Calu3 (cell line): Measurements from ENCODE around the gene SSPN. TPM values are rescaled to one million over a fixed set of nuclear protein-coding genes. Genes with fewer than 3 reads are reported as not detected.

Experiments used
- BruUV-seq: library from RNA; stranded (reverse); fragments of 400-500 nt; replicated peaks from 2 replicates; lab custom pipeline; 2021; lab: Mats Ljungman, UMichigan
- CTCF ChIA-PET: fragments of 300-600 bp; sonication (Branson Sonifier 250); formaldehyde crosslinking; loops from one replicate; lab custom pipeline; 2022; ENCODE audit warnings: antibody characterized with exemption; lab: Charles Lee
- DNase-seq: peaks from one replicate; pipeline ENCODE4 v3.0.0; 2022
- H3K27ac Mint-ChIP-seq: one replicate; pipeline ENCODE4 v1.8.0; 2022; ENCODE audit warnings: mixed read lengths; ENCODE audit not compliant: unreplicated experiment
- H3K27me3 Mint-ChIP-seq: one replicate; pipeline ENCODE4 v1.8.0; 2022; ENCODE audit warnings: mixed read lengths; ENCODE audit not compliant: unreplicated experiment
- H3K36me3 Mint-ChIP-seq: one replicate; pipeline ENCODE4 v1.8.0; 2022; ENCODE audit warnings: mild to moderate bottlenecking, moderate library complexity, mixed read lengths; ENCODE audit not compliant: insufficient read depth, unreplicated experiment
- H3K4me1 Mint-ChIP-seq: one replicate; pipeline ENCODE4 v1.8.0; 2022; ENCODE audit warnings: mild to moderate bottlenecking, low read depth, mixed read lengths; ENCODE audit not compliant: unreplicated experiment
- H3K4me3 Mint-ChIP-seq: one replicate; pipeline ENCODE4 v1.8.0; 2022; ENCODE audit warnings: mild to moderate bottlenecking, low read depth, moderate library complexity, mixed read lengths; ENCODE audit not compliant: unreplicated experiment
- H3K9me3 Mint-ChIP-seq: one replicate; pipeline ENCODE4 v1.8.0; 2022; ENCODE audit warnings: low read depth, mixed read lengths; ENCODE audit not compliant: unreplicated experiment
- CTCF ChIP-seq: fragments of 200-600 bp; IDR thresholded peaks from one replicate; pipeline ENCODE4 v1.8.0; 2022; ENCODE audit warnings: antibody characterized with exemption; ENCODE audit not compliant: unreplicated experiment
- intact Hi-C: fragments of 100-400 bp; cut with micrococcal nuclease; formaldehyde crosslinking; loops from one replicate; pipeline ENCODE4 v1.10.0; 2022; ENCODE audit not compliant: unreplicated experiment
- total RNA-seq: library from RNA; stranded (reverse); gene quantifications from 2 replicates; pipeline ENCODE4 v1.2.3, GENCODE V29; 2022

The SSPN gene
- total RNA-seq, 1 experiment from 2014 or later, result 8.9 TPM

DNA sequence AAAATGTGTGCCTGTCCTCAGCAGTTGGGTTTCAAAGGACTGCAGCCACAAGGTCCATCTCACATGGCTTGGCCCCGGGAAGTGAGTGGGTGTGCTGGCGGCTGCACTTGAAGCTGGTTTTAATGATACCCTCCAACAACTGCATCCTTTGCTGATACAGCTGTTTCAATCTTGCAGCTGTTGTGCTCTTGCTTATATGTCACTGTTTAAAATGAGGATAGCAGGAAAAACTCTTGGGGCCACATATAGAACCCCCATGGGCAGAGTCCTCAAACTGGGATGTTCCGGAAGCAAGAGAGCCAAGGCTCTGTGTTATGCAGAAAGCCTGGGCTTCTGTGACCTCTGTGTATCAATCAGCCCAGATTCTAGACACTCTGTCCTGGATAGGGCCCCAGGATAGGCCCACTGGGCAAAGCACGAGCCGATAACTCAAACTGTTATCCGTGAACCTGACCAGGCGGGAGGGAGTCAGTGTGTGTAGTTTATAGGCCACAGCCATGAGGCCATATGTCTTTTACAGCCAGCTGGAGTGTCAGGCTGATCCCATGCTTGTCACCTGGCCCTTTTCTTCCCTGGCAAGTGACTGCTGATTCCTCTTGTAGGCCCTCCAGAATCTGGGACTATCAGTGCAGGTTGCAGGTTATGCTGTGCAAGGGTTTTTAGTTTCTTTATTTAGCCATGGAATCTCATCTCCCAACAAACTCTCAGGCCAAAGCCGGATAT lies 74.3 kb downstream of the SSPN start:
- no peak for DNase-seq
- Mint-ChIP-seq H3K36me3 (peaks cover 27% of the 10 kb centered on the region), H3K27me3 (no peaks in the 10 kb centered on the region), H3K4me1 (peaks cover 46% of the 10 kb centered on the region), H3K4me3 (no peak overlapping the region), H3K9me3 (no peaks in the 10 kb centered on the region), H3K27ac (peak overlapping the region; percentile 70)
- CTCF ChIA-PET, result interaction anchor here (1.0 to 1.8 kb wide), 2 partner anchors 9 to 30 kb away, joined by 3 to 7 read pairs; no protein-coding TSS in a partner anchor
- no TSS peak for BruUV-seq
- TF ChIP-seq CTCF, result no peak
- intact Hi-C loops, result loop anchor here (5.0 kb wide), 1 partner anchor 133 kb away; no protein-coding TSS in a partner anchor

GRCh38 chr12:26271024-26271423 lies 75.7 kb downstream of the SSPN start:
- H3K36me3 Mint-ChIP-seq, result peaks cover 31% of the 10 kb centered on the region
- H3K9me3 Mint-ChIP-seq, result no peaks in the 10 kb centered on the region
- no TSS peak for BruUV-seq
- H3K4me1 Mint-ChIP-seq, result peaks cover 54% of the 10 kb centered on the region
- H3K27ac Mint-ChIP-seq, result peak overlapping the region; percentile 70
- DNase-seq, result no peak
- CTCF ChIA-PET, result interaction anchor here (1.2 to 1.3 kb wide), 2 partner anchors 24 to 146 kb away, joined by 3 to 4 read pairs; partner anchors contain the start of gene BHLHE41
- TF ChIP-seq CTCF, result no peak
- H3K27me3 Mint-ChIP-seq, result no peaks in the 10 kb centered on the region
- intact Hi-C loops, result loop anchor here (5.0 kb wide), 1 partner anchor 131 kb away; no protein-coding TSS in a partner anchor
- H3K4me3 Mint-ChIP-seq, result peak overlapping the region; percentile 9

DNA sequence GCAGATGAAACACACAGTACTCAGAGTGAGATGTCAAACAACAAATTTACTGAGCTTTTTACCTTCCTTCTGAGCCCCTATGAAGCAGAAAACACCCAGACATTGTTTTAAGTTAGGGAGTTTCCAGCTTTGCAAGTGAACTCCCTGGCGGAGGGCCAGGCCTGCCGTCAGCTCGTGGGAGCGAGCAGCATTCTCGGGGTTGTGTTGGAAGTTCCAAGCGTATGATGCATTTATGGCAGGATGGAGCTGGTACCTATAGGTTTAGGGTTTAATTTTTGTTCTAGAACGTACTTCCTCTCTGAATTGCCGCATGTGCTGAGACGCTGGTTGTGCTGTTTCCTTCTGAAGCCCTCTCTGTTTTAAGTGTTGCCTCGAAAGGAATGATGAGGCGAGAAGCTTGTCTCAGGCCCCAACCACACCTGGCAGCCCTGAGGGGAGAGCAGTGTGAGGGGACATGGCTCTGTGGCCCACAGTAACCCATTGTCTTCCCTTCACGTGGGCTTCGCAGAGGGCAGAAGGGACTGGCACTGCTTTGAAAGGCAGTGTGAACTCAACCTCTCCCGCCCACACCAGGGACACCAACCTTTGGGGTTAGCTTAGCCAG lies 76.6 kb downstream of the SSPN start:
- intact Hi-C loops, result loop anchor here (5.0 kb wide), 1 partner anchor 130 kb away; no protein-coding TSS in a partner anchor
- peak; percentile 91 for DNase-seq
- Mint-ChIP-seq H3K36me3 (peaks cover 31% of the 10 kb centered on the region), H3K4me1 (peaks cover 61% of the 10 kb centered on the region), H3K4me3 (peak overlapping the region; percentile 9), H3K27me3 (no peaks in the 10 kb centered on the region), H3K9me3 (no peaks in the 10 kb centered on the region), H3K27ac (peak overlapping the region; percentile 70)
- no peak for TF ChIP-seq CTCF
- CTCF ChIA-PET, result interaction anchor here (0.6 to 1.6 kb wide), 9 partner anchors 16 to 1200 kb away, joined by 3 to 5 read pairs (median 3); partner anchors contain the start of gene BHLHE41
- BruUV-seq, result no TSS peak

GRCh38 chr12:26272851-26273250 lies 77.5 kb downstream of the SSPN start:
- CTCF ChIA-PET, result interaction anchor here (1.0 to 3.4 kb wide), 4 partner anchors 33 to 153 kb away, joined by 3 to 21 read pairs (median 3); no protein-coding TSS in a partner anchor
- no peak for DNase-seq
- no peak for TF ChIP-seq CTCF

More at GRCh38 chr12:26272851-26273250, 77.5 kb downstream of the SSPN start:
- no TSS peak for BruUV-seq
- Mint-ChIP-seq H3K27me3 (no peaks in the 10 kb centered on the region), H3K4me1 (peaks cover 62% of the 10 kb centered on the region), H3K4me3 (no peak overlapping the region), H3K36me3 (peaks cover 31% of the 10 kb centered on the region), H3K9me3 (no peaks in the 10 kb centered on the region), H3K27ac (peak overlapping the region; percentile 70)
- intact Hi-C loops, result loop anchor here (5.0 kb wide), 1 partner anchor 129 kb away; no protein-coding TSS in a partner anchor
